Posterior vena cava (tissue), 2 donors: ENCODE results near the gene TBC1D22A. TPM values are rescaled to one million over a fixed set of nuclear protein-coding genes. Genes with fewer than 3 reads are reported as not detected.
A peak's percentile ranks its signal among the peaks of the same experiment; 100 is the strongest.

Experiments used
- DNase-seq: peaks from one replicate; pipeline ENCODE4 v3.0.0-alpha.2; 2020; ENCODE audit warnings: low spot score
- intact Hi-C, 2 donors: fragments of 100-400 bp; cut with DNase I; formaldehyde crosslinking; loops; one replicate each; pipeline versions ENCODE4 v1.14.1 to v1.14.2; 2022 to 2023
- total RNA-seq, 2 donors: library from RNA; stranded (reverse); fragmentation: NEBNext Ultra II Directional; extraction: Animal tissue kit (Norgen Biotek cat#: 25700); gene quantifications; one replicate each; pipeline ENCODE4 v1.2.1, GENCODE V29; 2021
- donor health status: DM: yes; HTN: yes; CAD: no.
- donor health status: DM: yes; HTN: yes; CAD: no.

Gene TBC1D22A
- total RNA-seq, 2 donors from 2014 or later = 19.3 to 21.7 TPM

DNA sequence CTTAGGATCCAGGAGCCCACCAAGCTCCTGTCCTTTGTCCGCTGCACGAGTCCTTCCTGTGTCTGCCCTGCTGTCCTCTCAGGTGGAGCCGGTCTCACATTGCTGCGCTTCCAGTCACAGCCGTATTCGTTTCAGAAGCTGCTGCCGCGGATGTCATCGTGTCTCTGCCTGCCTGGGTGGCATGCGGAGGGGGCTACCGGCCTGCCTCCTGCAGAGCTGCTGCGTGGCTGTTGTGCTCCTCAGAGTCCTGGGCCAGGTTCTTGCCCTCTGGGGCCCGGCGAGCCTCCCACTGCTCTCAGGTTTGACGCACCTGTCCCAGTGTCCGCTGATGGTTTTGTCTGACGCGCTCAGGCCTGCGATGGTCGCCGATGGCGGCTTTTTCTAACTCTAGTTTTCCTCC is 254.2 kb downstream of the TBC1D22A start:
- peak; percentile 75 for DNase-seq
- intact Hi-C loops = no loop called here

DNA sequence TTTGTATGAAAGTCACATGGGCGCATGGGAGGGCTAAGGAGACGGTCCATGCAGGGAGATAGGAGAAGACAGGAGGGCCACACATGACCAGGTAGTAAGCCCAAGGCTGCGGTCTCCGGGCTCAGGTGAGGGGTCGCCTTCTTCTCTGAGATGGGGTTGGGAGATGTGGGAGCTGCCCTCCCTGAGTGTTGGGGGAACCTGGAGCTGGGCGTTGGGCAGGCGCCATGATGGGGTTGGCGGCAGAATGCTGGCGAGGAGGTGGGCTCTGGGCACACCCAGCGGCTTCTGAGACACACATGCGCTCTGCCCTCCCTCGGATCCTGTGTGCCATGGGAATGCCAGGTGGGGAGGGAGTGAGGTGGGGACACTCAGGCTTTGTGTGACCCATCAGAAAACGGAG is 254.8 kb downstream of the TBC1D22A start:
- DNase-seq = peak; percentile 59
- intact Hi-C loops = no loop called here

DNA sequence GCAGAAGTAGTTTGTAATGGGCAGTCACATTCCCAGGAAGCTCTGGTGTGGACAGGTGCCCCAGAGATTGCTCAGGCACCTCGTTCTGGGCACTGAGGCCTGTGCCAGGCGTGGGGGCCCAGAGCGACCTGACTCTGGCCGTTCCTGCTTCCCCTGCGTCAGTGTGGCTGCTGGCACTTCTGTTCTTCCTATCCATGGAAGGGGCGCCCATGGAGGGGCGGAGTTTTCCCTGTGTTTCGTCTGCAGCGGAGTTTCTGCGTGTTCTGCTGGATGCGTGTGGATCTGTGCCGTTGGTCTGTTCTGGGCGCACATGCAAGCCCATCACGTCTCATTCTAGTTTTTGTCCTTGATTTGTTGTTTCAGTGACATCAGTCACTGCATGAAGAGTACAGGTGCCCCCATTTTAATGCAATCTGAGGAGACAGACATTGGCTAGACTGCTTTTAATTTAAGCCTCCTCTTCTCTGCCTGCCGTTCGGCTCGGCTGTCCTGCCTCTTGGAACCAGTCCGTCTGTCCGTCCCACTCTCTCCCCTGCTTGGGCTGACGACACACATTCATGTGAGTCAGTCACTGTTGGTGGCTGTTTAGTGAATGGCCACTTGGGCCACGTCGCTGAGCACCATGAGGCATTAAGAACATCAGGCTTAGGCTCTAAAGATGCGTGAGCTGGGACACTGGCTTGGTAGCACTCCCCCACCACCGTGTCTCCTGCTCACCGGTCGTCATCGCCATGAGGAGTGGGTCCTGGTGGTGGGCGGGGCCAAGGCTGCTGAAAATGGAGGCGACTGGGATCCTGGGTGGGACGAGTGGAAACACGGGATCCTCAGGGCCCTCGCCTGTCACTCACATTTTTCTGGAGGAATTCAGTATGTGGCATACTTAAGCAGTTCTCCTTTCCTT is 255.8 kb downstream of the TBC1D22A start:
- intact Hi-C loops = no loop called here
- peak; percentile 58 for DNase-seq

DNA sequence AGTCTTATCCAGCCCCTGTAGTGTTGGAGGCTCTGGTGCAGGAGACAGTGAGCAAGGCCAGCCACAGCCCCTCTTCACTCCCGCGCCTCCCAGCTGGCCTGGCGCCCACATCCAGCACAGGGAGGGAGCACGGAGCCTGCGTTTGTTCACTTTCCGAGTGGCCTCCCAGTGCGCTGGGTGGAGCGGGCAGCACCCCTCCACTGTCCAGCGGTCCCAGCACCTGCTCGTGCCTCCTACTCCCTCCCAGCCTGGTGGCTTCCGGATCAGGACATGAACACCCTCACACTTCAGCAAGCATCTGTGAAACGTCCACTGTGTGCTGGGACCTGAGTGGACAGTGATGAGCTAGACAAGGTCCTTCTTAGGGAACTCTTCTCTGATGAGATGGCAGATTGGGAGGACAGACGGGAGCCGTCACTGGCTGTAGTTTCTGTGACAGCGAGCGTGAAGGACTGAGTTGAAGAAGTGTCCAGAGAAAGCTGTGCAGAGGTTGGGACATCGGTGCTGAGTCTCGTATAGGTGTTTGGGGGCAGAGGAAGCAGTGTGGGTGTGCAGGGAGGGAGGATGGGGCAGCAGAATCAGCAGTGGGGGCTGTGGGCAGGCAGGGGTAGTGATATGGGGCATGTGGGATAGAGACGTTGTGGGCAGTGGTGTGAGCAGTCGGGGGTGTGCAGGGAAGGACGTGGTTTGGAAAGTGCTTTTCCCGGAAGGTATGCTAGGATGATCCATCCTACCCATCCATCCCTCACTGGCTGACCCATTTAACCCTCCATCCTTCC is 256.8 kb downstream of the TBC1D22A start:
- intact Hi-C loops = no loop called here

DNA sequence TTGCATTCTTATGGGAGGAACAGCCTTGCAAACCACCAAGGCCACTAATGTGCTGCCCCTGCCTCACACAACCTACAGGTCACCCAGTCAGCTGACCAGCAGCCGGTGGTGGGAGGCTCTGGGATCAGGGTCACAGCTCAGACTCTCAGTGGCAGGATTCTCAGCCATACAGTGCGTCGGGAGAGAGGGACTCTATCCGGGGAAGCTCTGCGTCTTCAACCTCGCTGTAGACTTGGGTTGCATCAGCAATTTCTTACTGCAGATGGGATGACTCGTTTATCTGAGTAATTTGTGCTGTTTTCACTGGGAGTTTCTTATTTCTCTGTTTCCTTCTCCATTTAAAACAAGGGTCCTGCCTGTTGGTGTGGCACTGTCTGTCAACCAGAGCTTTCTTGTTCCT is 257.7 kb downstream of the TBC1D22A start:
- peak; percentile 14 for DNase-seq
- intact Hi-C loops = no loop called here

More for the DNA sequence above, 256.8 kb downstream of the TBC1D22A start:
- peak; percentile 77 for DNase-seq

DNA sequence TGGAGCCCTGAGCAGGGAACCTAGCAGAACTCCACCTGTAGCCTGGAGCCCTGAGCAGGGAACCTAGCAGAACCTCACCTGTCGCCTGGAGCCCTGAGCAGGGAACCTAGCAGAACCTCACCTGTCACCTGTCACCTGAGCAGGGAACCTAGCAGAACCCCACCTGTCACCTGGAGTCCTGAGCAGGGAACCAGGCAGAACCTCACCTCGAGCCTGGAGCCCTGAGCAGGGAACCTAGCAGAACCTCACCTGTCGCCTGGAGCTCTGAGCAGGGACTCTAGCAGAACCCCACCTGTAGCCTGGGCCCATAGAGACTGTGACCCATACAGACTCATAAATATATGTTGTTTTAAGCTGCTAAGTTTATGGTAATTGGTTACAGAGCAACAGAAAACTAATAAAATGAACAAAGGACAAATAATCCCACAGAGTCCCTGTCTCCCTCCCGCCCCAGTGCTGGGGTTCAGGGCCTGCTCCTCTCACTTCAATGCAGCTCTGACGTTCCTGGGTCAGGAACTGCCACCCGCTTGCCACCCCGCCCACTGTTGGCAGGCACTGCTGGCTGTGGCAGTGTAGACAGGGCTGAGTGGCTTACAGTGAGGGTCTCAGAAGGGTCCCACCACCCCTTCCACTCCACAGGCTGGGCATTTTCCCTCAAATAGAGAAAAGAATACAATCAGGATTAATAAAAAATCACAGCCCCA is 259.1 kb downstream of the TBC1D22A start:
- peak; percentile 34 for DNase-seq
- intact Hi-C loops = no loop called here

DNA sequence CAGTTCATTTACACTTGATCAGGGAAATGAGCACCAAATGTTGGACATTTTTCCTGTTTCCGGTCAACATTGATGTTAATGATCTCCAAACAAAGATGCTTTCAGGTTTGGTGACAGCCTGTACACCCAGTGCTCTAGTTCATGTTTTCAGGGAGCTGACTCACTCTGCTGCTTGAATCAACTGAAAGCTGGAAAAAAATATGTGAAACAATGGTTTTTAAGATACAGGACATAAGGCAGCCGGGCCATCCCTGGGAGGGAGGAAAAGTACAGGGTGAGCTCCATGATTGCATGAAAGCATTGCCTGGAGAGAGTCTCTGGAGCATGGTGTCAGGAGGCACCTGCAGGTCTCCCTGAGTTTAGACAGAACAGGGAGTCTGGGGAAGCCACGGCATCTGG is 259.6 kb downstream of the TBC1D22A start:
- intact Hi-C loops = no loop called here
- peak; percentile 42 for DNase-seq

DNA sequence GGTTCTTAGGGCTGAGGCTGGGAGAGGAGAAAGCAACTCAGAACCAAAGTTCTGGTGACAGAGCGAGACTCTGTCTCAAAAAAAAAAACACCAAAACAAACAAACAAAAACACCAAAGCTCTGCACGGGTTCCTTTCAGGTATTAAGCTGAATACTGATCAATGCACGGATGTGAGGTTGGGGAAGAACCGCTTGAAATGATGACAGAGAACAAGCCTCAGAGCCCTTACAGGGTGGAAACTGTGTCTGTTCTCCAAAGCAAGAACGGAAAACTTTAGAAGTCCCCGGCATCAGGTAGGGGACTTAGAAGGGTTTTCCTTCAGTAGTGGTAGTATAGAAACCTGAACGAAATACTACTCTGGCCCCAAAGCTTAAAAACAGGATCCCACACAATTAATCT is 260.0 kb downstream of the TBC1D22A start:
- intact Hi-C loops = no loop called here
- DNase-seq = no peak

DNA sequence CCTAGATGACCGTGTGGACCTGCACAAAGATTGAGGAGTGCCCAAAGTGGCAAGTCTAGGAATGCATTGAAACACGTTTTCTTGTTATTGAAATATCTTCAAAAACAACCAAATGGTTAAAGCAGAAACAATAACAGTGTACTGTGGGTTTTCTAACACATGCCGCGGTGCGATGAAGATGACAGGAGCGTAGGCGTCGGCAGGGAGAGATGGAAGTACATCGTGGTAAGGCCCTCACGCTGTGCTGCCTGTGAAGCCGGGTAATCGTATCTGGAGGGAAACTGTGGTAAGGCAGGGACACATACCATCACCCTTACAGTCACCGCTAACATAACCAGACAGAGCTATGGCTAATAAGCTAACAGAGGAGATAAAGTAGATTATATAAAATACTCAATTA is 261.4 kb downstream of the TBC1D22A start:
- intact Hi-C loops = no loop called here

DNA sequence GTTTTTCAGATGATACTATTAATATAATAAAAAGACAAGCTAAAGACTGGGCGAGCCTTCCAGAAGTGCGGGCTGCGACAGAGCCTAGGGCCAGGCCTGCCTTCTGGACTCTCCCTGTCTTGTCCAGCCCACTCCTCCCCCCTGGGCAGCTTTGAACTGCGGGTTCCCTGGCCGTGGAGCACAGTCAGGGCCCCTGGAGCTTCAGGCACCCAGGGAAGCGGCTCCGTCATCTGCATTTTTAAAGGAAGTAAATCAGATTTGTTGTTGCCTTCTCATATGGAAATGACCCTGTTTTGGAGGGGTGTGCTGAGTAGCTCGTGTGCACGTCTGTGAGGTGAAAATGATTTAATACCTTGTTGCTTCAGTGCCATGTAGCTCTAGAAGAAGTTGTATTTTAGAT is 265.3 kb downstream of the TBC1D22A start:
- DNase-seq = peak; percentile 30
- intact Hi-C loops = no loop called here

More for the DNA sequence above, 261.4 kb downstream of the TBC1D22A start:
- peak; percentile 32 for DNase-seq

DNA sequence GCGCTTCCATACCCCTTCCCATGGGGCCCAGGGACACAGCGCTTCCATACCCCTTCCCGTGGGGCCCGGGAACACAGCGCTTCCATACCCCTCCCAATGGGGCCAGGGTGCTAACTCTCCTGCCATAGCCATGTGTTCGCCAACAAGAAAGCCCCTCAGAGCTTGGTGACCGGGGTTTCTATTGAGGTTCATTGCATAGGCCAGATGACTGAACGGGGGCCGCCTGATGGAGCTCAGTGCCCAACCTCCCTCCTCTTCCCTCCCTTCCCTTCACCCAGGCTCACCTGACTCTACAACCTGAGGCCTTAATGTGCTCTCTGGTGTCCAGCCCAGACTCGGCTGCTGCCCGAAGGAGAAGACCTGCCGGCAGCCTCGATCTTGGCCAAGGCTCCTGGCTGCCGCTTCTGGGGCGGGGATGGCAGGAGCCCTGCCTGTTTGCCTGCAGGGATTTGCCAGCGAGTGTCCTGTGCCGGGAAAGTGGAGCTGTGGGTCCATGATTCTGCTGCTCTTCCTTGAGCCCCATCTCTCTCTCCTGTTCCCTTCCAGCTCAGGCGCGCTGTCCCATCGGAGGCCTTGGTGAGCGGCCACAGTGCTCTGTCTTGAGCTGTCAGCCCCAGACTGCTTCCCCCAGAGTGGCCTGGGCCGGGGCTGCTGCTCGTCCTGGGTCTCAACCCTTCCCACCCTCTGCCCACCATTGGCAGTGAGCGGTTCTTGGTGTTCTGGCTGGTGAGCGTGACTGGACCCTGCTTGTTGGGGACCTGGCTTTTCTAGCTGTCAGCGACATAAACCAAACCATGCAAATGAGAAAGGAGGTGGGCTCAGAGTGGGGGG is 267.0 kb downstream of the TBC1D22A start:
- peak; percentile 70 for DNase-seq

DNA sequence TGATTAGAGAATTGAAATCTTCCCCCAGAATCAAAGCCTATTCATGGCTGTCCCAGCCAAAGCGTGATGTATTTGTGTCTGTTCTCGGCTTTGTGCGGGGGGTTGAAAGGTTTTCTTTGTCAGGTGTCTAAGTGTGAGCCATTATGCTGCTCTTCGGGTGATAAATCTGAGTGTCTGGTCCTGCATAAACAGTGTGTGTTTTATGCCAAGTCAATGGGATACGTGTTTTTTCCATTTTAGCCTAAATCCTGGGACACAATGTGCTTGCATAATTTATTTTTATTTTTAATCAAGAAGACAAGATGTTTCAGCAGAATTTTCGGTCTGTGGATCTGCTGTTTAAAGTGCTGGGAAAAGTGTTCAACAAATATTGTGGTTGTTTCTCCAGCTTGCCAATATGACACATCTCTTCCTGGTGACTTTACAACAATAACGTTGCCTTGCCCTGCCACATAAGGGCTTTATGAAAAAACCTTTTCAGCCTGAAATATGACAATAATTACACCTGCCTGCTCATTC is 267.8 kb downstream of the TBC1D22A start:
- no peak for DNase-seq
- intact Hi-C loops = no loop called here

More for the DNA sequence above, 267.0 kb downstream of the TBC1D22A start:
- intact Hi-C loops = no loop called here

DNA sequence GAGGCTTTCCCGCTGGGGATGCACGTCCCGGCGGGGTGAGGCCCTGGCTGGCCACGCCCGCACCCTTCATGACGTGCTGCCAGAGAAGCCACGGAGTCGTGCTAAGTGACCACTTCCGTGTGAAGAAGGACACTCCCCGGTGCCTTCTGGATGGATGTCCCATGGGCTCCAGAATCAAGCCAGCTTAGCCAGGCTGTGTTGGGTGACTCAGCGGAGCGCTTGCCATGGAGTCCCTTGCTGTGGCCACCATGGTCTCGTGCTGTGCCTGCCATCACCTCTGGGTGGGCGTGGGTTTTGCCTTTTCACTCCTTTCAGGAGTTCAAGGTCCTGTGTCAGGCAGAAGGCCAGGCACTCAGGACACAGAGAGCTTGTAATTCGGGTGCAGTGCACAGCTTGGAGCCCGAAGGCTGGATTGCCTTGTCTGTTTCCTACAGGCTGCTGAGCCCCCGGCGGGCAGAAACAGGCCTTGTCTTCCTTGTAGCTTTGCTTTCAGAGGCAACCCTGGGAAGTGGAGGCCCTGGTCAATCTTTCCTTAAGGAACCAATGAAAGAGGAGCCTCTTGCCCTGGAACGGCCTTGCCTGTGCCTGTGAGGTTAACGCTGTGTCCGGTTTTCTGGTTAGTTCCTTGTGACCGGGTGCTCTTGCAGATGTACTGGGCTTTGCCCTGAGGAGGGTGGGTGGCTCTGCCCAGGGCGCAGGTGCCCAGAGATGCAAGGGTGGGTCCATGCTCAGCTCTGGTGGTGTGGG is 268.6 kb downstream of the TBC1D22A start:
- intact Hi-C loops = no loop called here
- DNase-seq = peak; percentile 82

DNA sequence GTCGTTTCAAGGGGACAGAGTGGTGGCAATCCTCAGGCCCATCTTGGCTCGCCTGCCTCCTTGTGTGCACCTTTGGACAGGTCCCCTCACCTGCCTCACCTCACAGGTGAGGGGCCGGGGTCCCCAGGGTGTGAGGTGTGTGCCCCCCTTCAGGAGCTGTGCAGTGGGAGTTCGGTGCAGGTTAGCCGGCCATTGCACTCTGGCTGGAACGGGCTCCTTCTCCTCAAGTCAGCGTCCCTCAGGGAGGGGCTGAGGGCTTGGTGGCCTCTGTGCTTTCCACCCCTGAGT is 269.1 kb downstream of the TBC1D22A start:
- intact Hi-C loops = no loop called here
- DNase-seq = peak; percentile 74

DNA sequence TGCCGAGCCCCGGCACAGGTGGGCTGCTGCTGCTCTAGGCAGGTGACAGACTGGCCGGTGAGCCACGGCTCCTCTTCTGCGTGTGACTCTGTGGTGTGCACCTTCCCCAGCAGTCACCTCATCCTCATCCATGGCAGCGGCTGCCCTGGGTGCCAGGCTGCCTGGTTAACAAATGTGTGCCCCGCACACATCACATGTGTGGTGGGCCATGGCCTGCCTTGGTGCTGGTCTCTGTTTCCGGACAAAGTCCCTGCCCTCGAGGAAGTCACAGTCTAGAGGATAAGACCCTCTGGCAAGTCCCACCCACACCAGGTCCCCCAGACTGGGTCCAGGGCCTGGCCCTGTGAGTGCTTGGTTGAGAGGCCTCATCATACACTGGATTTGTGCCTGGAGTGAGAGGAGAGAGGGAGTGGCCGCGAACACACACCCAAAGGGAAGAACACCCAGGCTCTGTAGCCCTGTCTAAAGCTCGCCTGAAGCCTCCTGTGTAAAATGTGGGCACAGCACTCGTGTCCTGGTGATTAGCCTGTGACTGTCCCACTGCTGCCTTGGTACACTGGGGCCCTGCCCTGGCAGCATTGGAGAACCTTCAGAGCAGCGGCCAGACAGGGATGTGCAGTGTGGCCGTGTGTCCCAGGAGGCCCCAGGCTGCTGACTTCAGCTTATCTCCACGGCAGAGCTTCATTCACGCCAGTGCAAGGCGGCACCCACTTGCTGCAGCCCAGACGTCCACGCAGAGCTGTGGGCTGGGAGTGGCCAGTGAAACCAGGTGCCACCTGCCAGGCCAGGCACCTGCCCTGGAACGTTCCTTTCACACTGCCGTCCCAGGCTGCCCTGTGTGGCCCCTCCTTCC is 269.9 kb downstream of the TBC1D22A start:
- peak; percentile 77 for DNase-seq
- intact Hi-C loops = no loop called here

DNA sequence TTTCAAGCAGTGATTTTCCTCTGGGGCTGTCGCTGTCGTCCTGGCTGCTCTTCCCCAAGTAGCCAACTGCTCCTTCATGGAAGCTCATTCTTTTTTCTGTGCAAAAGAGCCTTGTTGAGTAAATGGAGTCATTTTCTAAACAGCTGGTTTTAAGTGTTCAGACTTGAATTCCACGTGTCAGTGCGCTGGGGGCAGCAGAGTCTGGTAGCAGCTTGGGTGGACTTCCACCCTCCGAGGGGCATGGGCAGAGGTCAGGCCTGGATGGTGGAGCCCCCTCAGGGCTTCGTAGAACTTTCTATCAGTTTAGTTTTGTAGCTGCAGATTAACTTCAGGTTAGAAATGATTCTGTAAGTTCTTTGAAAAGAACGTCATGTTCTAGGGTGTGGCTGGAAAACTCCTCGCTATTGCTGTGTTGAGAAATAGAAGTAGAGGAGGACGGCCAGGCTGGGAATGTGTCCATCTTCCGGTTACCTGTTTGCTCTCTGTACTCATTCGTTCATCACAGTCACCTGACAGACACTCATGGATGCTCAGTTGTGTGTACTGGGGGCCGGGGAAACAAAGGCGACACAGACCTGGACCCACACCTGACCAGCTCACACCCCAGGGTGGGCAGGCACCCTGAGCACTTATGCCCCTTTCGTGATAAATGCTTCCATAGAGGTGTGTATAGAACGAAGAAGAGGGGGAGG is 270.7 kb downstream of the TBC1D22A start:
- intact Hi-C loops = no loop called here
- peak; percentile 72 for DNase-seq

DNA sequence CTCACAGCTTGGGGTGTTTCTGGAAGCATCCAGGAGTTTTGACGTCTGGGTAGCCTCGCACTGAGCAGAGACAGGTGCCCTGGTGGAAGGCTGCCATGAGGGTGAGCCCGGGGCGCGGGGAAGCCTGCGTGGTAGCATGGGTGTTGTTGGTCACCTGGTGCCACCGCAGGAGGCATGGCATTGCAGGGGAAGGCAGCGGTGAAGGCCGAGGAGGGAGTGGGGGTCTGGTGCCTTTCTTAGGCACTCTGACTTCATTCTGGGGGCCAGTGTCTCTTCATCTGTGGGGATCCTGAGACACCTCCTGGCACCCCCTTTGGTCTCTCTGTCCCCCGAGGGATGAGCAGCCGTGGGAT is 271.2 kb downstream of the TBC1D22A start:
- intact Hi-C loops = no loop called here
- DNase-seq = peak; percentile 44
